ENCODE data around the gene TRIOBP.
A peak's percentile ranks its signal among the peaks of the same experiment; 100 is the strongest.

TRIOBP gene

GRCh38 chr22:37742376-37743171 is 45.7 kb downstream of the TRIOBP start:
- H3K4me3 ChIP-seq (ENCODE audit: low read depth, low read length) = no peak overlapping the region
- in situ Hi-C loops (cut with HindIII; ENCODE audit: low pct_ligation_motif_present, low sequenced_read_pairs) = no loop called here
- H3K27ac ChIP-seq = no peak overlapping the region
- no peaks in the 10 kb centered on the region for H3K36me3 ChIP-seq (replicated peaks)
- H3K27me3 ChIP-seq (replicated peaks) = no peaks in the 10 kb centered on the region
- TF ChIP-seq CTCF (IDR thresholded peaks at IDR 0.05; ENCODE audit: low read depth, low read length, missing control alignments) = no peak
- peak; percentile 72 for DNase-seq

DNA sequence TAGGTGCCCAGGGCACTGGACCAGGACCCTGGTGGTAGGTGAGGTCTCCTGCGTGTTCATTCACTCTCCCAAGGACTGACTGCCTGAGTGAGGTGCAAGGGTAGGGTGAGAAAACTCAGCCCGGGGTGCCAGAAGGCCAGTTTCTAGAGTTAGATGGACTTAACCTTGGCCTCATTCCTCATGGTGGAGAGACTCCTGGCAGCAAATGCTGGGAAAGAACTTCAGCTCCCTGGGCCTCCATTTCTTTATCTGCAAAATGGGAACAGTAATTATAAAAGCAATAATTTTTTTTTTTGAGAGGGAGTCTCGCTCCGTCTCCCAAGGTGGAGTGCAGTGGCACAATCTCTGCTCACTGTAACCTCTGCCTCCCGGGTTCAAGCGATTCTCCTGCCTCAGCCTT is 47.7 kb downstream of the TRIOBP start:
- in situ Hi-C loops (cut with HindIII; ENCODE audit: low pct_ligation_motif_present, low sequenced_read_pairs) = no loop called here
- Histone ChIP-seq H3K27ac (no peak overlapping the region), H3K36me3 (replicated peaks) (no peaks in the 10 kb centered on the region), H3K27me3 (replicated peaks) (no peaks in the 10 kb centered on the region), H3K4me3 (ENCODE audit: low read depth, low read length) (no peak overlapping the region)
- peak; percentile 9 for TF ChIP-seq CTCF (IDR thresholded peaks at IDR 0.05; ENCODE audit: low read depth, low read length, missing control alignments)
- no peak for DNase-seq

GRCh38 chr22:37745548-37746365 is 48.9 kb downstream of the TRIOBP start:
- H3K27me3 ChIP-seq (replicated peaks) = no peaks in the 10 kb centered on the region
- in situ Hi-C loops (cut with HindIII; ENCODE audit: low pct_ligation_motif_present, low sequenced_read_pairs) = no loop called here
- H3K36me3 ChIP-seq (replicated peaks) = no peaks in the 10 kb centered on the region
- peak overlapping the region; percentile 82 for H3K27ac ChIP-seq
- peak; percentile 71 for DNase-seq
- peak overlapping the region; percentile 86 for H3K4me3 ChIP-seq (ENCODE audit: low read depth, low read length)
- no peak for TF ChIP-seq CTCF (IDR thresholded peaks at IDR 0.05; ENCODE audit: low read depth, low read length, missing control alignments)

- Histone ChIP-seq H3K4me3 (ENCODE audit: low read depth, low read length) (peak overlapping the region; percentile 86), H3K27ac (peak overlapping the region; percentile 82), H3K27me3 (replicated peaks) (no peaks in the 10 kb centered on the region), H3K36me3 (replicated peaks) (no peaks in the 10 kb centered on the region)
- TF ChIP-seq CTCF (IDR thresholded peaks at IDR 0.05; ENCODE audit: low read depth, low read length, missing control alignments) = no peak
- in situ Hi-C loops (cut with HindIII; ENCODE audit: low pct_ligation_motif_present, low sequenced_read_pairs) = no loop called here
- DNase-seq = no peak
Measured at GRCh38 chr22:37746366-37747079, 49.7 kb downstream of the TRIOBP start.

DNA sequence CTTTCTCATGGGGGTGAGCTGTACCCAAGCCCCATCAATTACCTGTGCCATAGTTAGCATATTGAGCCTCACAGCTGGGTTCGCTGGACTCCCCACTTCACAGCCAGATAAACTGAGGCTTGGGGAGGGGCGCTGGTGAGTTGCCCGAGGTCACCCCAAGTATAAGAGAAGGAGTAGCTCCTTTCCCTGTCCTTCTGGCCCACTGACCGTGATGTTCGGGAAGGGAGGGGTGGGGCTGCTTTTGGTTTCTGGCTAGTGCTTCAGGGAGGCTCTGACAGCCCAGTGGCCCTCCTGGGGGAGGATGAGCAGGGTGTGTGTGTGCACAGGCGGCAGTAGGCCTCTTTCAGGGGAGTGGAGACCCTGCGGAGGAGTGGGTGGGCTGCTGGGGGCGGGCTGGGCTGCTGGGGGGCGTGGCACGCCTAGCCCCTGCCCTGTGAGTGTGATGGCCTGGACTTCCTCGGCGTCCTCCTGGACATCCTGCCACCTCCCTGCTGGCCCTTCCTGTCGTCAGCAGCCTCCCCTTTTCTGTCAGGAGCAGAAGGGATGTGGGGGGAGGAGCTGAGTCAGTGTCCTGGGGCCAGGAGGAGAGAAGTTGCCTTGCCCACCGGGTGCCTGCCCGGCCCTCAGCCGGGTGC is 50.3 kb downstream of the TRIOBP start:
- Histone ChIP-seq H3K36me3 (replicated peaks) (no peaks in the 10 kb centered on the region), H3K4me3 (ENCODE audit: low read depth, low read length) (peak overlapping the region; percentile 86), H3K27me3 (replicated peaks) (no peaks in the 10 kb centered on the region), H3K27ac (peak overlapping the region; percentile 82)
- in situ Hi-C loops (cut with HindIII; ENCODE audit: low pct_ligation_motif_present, low sequenced_read_pairs) = no loop called here
- DNase-seq = peak; percentile 15
- no peak for TF ChIP-seq CTCF (IDR thresholded peaks at IDR 0.05; ENCODE audit: low read depth, low read length, missing control alignments)
